Osteoblast (primary cell): ENCODE results near the gene ANO2. TPM values are rescaled to one million over a fixed set of nuclear protein-coding genes. Genes with fewer than 3 reads are reported as not detected.

ENCODE experiments used
- DNase-seq: peaks from one replicate; pipeline ENCODE4 v3.0.0; 2011; ENCODE audit warnings: low spot score, mixed read lengths; ENCODE audit not compliant: insufficient read length; ENCODE audit errors: missing footprints
- H2AFZ ChIP-seq: 2 replicates; pipeline ENCODE4 v1.6.0; 2011; ENCODE audit warnings: mild to moderate bottlenecking, low read length
- H3K27ac ChIP-seq: 2 replicates; pipeline ENCODE4 v1.5.1; 2011; ENCODE audit warnings: mild to moderate bottlenecking, low read depth, low read length, moderate library complexity
- H3K27me3 ChIP-seq: 2 replicates; pipeline ENCODE4 v1.6.0; 2012; ENCODE audit warnings: mild to moderate bottlenecking, control low read depth, inconsistent platforms, low read length, moderate library complexity; ENCODE audit not compliant: insufficient read depth
- H3K36me3 ChIP-seq: 2 replicates; pipeline ENCODE4 v1.5.1; 2011; ENCODE audit warnings: mild to moderate bottlenecking, low read length, control low read depth, moderate library complexity; ENCODE audit not compliant: insufficient read depth
- H3K4me1 ChIP-seq: 2 replicates; pipeline ENCODE4 v1.5.1; 2011; ENCODE audit warnings: mild to moderate bottlenecking, low read length, control low read depth, moderate library complexity; ENCODE audit not compliant: insufficient read depth
- H3K4me2 ChIP-seq: 2 replicates; pipeline ENCODE4 v1.6.0; 2011; ENCODE audit warnings: mild to moderate bottlenecking, low read length; ENCODE audit not compliant: insufficient read depth
- H3K4me3 ChIP-seq: fragments of 200-600 bp; sonication (generic); 3 replicates; pipeline ENCODE4 v1.5.1; 2012; ENCODE audit warnings: mild to moderate bottlenecking, low read length, inconsistent platforms; ENCODE audit not compliant: insufficient read depth
- H3K79me2 ChIP-seq: 2 replicates; pipeline ENCODE4 v1.6.0; 2012; ENCODE audit warnings: mild to moderate bottlenecking, low read length, control low read depth, inconsistent platforms; ENCODE audit not compliant: insufficient read depth
- H3K9me3 ChIP-seq: 2 replicates; pipeline ENCODE4 v1.5.1; 2011; ENCODE audit warnings: low read depth, low read length, control low read depth
- H4K20me1 ChIP-seq: 2 replicates; pipeline ENCODE4 v1.6.0; 2012; ENCODE audit warnings: mild to moderate bottlenecking, low read length, control low read depth; ENCODE audit not compliant: insufficient read depth
- total RNA-seq: library from RNA; depleted of rRNA; stranded (reverse); fragments of >200 nt; gene quantifications from 2 replicates; pipeline ENCODE4 v1.2.3, GENCODE V29; 2012
- TF ChIP-seq, protein P1 (sequence below): IDR thresholded peaks from 2 replicates; pipeline ENCODE4 v1.5.1; 2011; ENCODE audit warnings: mild to moderate bottlenecking, low read depth, low read length, moderate library complexity; ENCODE audit errors: extremely low read depth

Gene ANO2
- total RNA-seq, 1 donor, result under 0.01 TPM

DNA sequence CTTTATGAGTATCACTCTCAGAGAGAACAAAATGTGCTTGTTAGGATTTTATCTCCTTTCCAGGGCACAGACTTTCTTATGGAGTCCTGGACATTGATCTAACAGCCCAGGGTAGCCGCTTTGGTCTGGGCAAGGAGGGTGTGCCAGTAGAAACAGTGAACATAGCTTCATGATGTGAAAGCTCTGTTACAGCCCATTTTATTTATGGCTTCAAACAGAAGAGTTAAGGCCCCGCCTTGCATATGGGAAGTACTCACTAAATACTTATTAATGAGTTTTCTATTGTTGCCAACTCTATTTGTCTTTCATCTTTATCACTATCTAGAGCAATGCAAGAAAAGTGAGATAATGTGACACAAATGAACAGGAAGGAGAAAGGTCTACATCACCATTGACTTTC is 312.6 kb downstream of the ANO2 start:
- H3K4me2 ChIP-seq, result no peak overlapping the region
- no peaks in the 10 kb centered on the region for H3K27me3 ChIP-seq
- DNase-seq, result no peak
- TF ChIP-seq, protein P1, sequence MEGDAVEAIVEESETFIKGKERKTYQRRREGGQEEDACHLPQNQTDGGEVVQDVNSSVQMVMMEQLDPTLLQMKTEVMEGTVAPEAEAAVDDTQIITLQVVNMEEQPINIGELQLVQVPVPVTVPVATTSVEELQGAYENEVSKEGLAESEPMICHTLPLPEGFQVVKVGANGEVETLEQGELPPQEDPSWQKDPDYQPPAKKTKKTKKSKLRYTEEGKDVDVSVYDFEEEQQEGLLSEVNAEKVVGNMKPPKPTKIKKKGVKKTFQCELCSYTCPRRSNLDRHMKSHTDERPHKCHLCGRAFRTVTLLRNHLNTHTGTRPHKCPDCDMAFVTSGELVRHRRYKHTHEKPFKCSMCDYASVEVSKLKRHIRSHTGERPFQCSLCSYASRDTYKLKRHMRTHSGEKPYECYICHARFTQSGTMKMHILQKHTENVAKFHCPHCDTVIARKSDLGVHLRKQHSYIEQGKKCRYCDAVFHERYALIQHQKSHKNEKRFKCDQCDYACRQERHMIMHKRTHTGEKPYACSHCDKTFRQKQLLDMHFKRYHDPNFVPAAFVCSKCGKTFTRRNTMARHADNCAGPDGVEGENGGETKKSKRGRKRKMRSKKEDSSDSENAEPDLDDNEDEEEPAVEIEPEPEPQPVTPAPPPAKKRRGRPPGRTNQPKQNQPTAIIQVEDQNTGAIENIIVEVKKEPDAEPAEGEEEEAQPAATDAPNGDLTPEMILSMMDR, result no peak
- no peaks in the 10 kb centered on the region for H3K36me3 ChIP-seq
- H3K79me2 ChIP-seq, result no peaks in the 10 kb centered on the region
- no peak overlapping the region for H3K4me3 ChIP-seq
- H3K9me3 ChIP-seq, result no peaks in the 10 kb centered on the region
- H3K27ac ChIP-seq, result no peak overlapping the region
- H2AFZ ChIP-seq, result no peak overlapping the region
- H4K20me1 ChIP-seq, result no peaks in the 10 kb centered on the region
- H3K4me1 ChIP-seq, result no peaks in the 10 kb centered on the region

DNA sequence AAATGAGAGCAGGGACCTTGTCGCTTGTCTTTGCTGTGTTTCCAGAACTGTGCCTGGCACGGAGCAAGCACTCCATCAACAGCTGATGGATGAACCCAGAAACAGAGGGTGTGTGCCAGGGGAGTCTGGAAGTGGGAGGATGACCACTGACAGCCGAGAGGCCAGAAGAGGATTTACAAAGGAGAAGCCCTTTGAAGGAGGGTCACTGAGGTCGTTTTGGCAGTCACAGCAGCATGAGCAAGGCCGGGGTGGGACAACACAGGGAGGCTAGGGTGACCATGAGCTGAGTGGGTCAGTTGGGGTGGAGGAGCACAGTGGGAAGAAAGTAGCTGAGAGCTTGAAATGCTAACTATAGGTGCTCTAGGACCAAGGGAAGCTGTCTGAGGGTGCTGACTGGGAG is 313.6 kb downstream of the ANO2 start:
- Histone ChIP-seq H3K79me2 (no peaks in the 10 kb centered on the region), H3K27me3 (no peaks in the 10 kb centered on the region), H3K9me3 (no peaks in the 10 kb centered on the region), H4K20me1 (no peaks in the 10 kb centered on the region), H3K36me3 (no peaks in the 10 kb centered on the region), H3K4me2 (no peak overlapping the region), H3K4me1 (no peaks in the 10 kb centered on the region), H3K4me3 (no peak overlapping the region), H3K27ac (no peak overlapping the region), H2AFZ (no peak overlapping the region)
- TF ChIP-seq, protein P1, result no peak
- DNase-seq, result no peak

DNA sequence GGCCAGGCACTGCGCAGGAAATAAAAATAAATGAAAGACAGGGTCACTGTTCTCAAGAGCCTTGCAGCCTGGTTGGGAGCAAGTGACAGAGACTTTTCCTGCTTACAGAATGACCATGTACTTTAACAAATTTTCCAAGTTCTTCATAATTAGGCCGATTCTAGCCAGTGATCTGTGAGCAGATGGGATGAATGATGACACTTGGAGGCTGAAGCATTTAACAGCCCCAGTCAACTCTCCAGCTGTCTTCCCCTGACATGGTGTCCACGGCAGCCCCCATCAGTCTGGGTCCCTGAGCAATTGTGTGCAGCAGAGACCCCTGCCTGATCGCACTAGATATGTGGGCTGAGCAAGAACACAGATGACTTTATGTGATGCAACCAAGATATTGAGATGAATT is 314.3 kb downstream of the ANO2 start:
- no peaks in the 10 kb centered on the region for H3K36me3 ChIP-seq

DNA sequence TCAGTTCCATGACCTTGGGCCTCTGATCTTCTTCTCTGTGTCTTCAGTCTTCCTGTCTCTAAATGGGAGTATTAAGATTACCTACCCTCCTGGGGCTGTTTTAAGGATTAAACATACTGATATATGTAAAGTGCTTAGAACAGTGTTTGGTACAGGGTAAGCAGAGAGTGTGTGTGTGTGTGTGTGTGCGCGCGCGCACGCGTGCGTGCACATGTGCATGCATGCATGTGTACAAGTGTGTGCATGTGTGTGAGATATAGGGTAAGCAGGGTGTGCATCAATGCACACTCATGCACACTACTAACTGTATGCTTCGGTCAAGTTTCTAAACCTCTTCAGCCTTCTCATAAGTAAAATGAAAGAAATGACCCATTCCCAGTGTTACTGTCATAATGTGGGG is 316.6 kb downstream of the ANO2 start:
- H4K20me1 ChIP-seq, result no peaks in the 10 kb centered on the region
- H3K36me3 ChIP-seq, result no peaks in the 10 kb centered on the region
- H3K9me3 ChIP-seq, result no peaks in the 10 kb centered on the region
- H3K79me2 ChIP-seq, result no peaks in the 10 kb centered on the region
- no peak overlapping the region for H3K4me2 ChIP-seq
- no peak overlapping the region for H2AFZ ChIP-seq
- no peaks in the 10 kb centered on the region for H3K4me1 ChIP-seq
- DNase-seq, result no peak
- H3K4me3 ChIP-seq, result no peak overlapping the region
- TF ChIP-seq, protein P1, result no peak
- H3K27ac ChIP-seq, result no peak overlapping the region
- no peaks in the 10 kb centered on the region for H3K27me3 ChIP-seq

More for the DNA sequence above, 314.3 kb downstream of the ANO2 start:
- H2AFZ ChIP-seq, result no peak overlapping the region
- H3K27ac ChIP-seq, result no peak overlapping the region
- H3K4me1 ChIP-seq, result no peaks in the 10 kb centered on the region
- H4K20me1 ChIP-seq, result no peaks in the 10 kb centered on the region
- no peak overlapping the region for H3K4me3 ChIP-seq
- TF ChIP-seq, protein P1, result no peak
- DNase-seq, result no peak
- no peaks in the 10 kb centered on the region for H3K27me3 ChIP-seq
- H3K9me3 ChIP-seq, result no peaks in the 10 kb centered on the region
- H3K79me2 ChIP-seq, result no peaks in the 10 kb centered on the region
- no peak overlapping the region for H3K4me2 ChIP-seq
